ENCODE measurements around the gene KCNK10. TPM values are rescaled to one million over a fixed set of nuclear protein-coding genes. Genes with fewer than 3 reads are reported as not detected.

Gene KCNK10
- total and polyA plus RNA-seq, 10 of the 15 experiments (the other 5 are each of a cell fraction or from before 2014, with no cell fraction given), result 0.01 to 0.06 (median 0.02) TPM; not detected in 7

DNA sequence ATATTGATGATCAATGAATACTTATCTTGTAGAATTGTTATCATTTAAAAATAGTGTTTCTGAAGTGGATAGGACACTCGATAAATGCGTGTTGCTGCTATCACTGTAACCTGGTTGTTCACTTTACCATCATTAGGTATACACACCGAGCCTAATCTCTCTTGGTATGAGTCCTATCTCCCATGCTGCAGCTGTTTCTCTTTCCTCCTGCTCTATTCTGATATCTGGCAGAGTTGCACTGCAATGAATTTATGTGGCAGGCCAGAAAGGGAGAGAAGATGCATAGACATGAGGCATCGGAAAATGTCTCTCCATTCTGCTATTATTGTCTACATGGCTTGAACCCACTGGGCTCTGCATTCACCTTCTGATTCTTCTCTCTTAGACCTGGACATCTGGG, 26.7 kb downstream of the KCNK10 start:
- CTCF ChIA-PET, result no interaction called here
- ATAC-seq (no peak), DNase-seq (ENCODE audit: low read depth, low spot score) (no peak), FAIRE-seq (no peak)
- in situ Hi-C loops (cut with MboI) (no loop called here), intact Hi-C loops (cut with micrococcal nuclease; ENCODE audit: unreplicated experiment) (no loop called here)
- no peak for TF ChIP-seq SMARCA5 (IDR thresholded peaks at IDR 0.05)
- TF ChIP-seq, protein P1, sequence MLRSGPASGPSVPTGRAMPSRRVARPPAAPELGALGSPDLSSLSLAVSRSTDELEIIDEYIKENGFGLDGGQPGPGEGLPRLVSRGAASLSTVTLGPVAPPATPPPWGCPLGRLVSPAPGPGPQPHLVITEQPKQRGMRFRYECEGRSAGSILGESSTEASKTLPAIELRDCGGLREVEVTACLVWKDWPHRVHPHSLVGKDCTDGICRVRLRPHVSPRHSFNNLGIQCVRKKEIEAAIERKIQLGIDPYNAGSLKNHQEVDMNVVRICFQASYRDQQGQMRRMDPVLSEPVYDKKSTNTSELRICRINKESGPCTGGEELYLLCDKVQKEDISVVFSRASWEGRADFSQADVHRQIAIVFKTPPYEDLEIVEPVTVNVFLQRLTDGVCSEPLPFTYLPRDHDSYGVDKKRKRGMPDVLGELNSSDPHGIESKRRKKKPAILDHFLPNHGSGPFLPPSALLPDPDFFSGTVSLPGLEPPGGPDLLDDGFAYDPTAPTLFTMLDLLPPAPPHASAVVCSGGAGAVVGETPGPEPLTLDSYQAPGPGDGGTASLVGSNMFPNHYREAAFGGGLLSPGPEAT (IDR thresholded peaks at IDR 0.05; ENCODE audit: low read depth), result no peak
- no peak for TF ChIP-seq ZNF217 (IDR thresholded peaks at IDR 0.05)
- TF ChIP-seq, protein P2, sequence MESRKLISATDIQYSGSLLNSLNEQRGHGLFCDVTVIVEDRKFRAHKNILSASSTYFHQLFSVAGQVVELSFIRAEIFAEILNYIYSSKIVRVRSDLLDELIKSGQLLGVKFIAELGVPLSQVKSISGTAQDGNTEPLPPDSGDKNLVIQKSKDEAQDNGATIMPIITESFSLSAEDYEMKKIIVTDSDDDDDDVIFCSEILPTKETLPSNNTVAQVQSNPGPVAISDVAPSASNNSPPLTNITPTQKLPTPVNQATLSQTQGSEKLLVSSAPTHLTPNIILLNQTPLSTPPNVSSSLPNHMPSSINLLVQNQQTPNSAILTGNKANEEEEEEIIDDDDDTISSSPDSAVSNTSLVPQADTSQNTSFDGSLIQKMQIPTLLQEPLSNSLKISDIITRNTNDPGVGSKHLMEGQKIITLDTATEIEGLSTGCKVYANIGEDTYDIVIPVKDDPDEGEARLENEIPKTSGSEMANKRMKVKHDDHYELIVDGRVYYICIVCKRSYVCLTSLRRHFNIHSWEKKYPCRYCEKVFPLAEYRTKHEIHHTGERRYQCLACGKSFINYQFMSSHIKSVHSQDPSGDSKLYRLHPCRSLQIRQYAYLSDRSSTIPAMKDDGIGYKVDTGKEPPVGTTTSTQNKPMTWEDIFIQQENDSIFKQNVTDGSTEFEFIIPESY (IDR thresholded peaks at IDR 0.05), result no peak
- no peak for TF ChIP-seq SMC3 (IDR thresholded peaks at IDR 0.05; ENCODE audit: borderline replicate concordance, low read length)
- TF ChIP-seq, protein P3, sequence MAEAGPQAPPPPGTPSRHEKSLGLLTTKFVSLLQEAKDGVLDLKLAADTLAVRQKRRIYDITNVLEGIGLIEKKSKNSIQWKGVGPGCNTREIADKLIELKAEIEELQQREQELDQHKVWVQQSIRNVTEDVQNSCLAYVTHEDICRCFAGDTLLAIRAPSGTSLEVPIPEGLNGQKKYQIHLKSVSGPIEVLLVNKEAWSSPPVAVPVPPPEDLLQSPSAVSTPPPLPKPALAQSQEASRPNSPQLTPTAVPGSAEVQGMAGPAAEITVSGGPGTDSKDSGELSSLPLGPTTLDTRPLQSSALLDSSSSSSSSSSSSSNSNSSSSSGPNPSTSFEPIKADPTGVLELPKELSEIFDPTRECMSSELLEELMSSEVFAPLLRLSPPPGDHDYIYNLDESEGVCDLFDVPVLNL (IDR thresholded peaks at IDR 0.05; ENCODE audit: low read depth, low read length), result no peak
- TF ChIP-seq, protein P4, sequence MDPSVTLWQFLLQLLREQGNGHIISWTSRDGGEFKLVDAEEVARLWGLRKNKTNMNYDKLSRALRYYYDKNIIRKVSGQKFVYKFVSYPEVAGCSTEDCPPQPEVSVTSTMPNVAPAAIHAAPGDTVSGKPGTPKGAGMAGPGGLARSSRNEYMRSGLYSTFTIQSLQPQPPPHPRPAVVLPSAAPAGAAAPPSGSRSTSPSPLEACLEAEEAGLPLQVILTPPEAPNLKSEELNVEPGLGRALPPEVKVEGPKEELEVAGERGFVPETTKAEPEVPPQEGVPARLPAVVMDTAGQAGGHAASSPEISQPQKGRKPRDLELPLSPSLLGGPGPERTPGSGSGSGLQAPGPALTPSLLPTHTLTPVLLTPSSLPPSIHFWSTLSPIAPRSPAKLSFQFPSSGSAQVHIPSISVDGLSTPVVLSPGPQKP (IDR thresholded peaks at IDR 0.05; ENCODE audit: low read depth, low read length), result no peak
- TF ChIP-seq MXI1 (IDR thresholded peaks at IDR 0.05; ENCODE audit: low read depth, low read length), result no peak
- TF ChIP-seq FOXM1 (IDR thresholded peaks at IDR 0.05; ENCODE audit: low read depth, low read length), result no peak
- TF ChIP-seq CHD4 (IDR thresholded peaks at IDR 0.05), result no peak
- TF ChIP-seq SREBF1 (IDR thresholded peaks at IDR 0.05; ENCODE audit: low read length), result no peak
- TF ChIP-seq ETV6 (conservative IDR thresholded peaks at IDR 0.05 in 1 of 2, IDR thresholded peaks at IDR 0.05 in 1 of 2; ENCODE audit: borderline replicate concordance in 1 of 2, low read depth in 1 of 2), result no peak
- TF ChIP-seq HDAC6 (IDR thresholded peaks at IDR 0.05; ENCODE audit: unreplicated experiment), result no peak
- no peak for TF ChIP-seq POU2F2 (IDR thresholded peaks at IDR 0.05; ENCODE audit: borderline replicate concordance, low read depth, low read length)
- TF ChIP-seq ZNF384 (IDR thresholded peaks at IDR 0.05; ENCODE audit: borderline replicate concordance, low read depth, low read length), result no peak
- no peaks in the 10 kb centered on the region; a peak in 2 of 4 replicates for H3K27me3 ChIP-seq (replicated peaks in 1 of 2; ENCODE audit: control insufficient read depth in 2 of 2, insufficient read depth in 2 of 2, low read length in 1 of 2)
- no peaks in the 10 kb centered on the region for H4K20me1 ChIP-seq (ENCODE audit: control insufficient read depth, insufficient read depth)
- BruUV-seq (replicated peaks), result no TSS peak
- 36% methylated on average over 4 of the region's 4 CpGs for WGBS (ENCODE audit: insufficient coverage, insufficient replicate concordance, low lambda C conversion rate, missing lambda C conversion rate)
- H3K9me3 ChIP-seq (replicated peaks; ENCODE audit: control insufficient read depth, insufficient read depth, low read length), result no peaks in the 10 kb centered on the region
- no peaks in the 10 kb centered on the region for H3K36me3 ChIP-seq (ENCODE audit: control insufficient read depth in 2 of 2, insufficient read depth in 2 of 2, low read length in 1 of 2)
- POLR2A ChIA-PET, result no interaction called here
- RAD21 ChIA-PET (ENCODE audit: unreplicated experiment), result no interaction called here
- no peak overlapping the region for H3K27ac ChIP-seq (ENCODE audit: control insufficient read depth, insufficient read depth)
- H3K79me2 ChIP-seq (ENCODE audit: control insufficient read depth, insufficient read depth, low read length), result no peaks in the 10 kb centered on the region
- H2AFZ ChIP-seq (ENCODE audit: control insufficient read depth, low read depth, low read length), result no peak overlapping the region
- H3K4me3 ChIP-seq, result no peak overlapping the region
- no peak overlapping the region for H3K4me2 ChIP-seq (ENCODE audit: control insufficient read depth, insufficient read depth)
- no peak overlapping the region for H3K9ac ChIP-seq (ENCODE audit: control insufficient read depth, insufficient read depth, low read length)
- no peaks in the 10 kb centered on the region for H3K4me1 ChIP-seq (ENCODE audit: control insufficient read depth, insufficient read depth, low read length)
- SMC1A ChIA-PET (ENCODE audit: uncharacterized antibody, unreplicated experiment), result no interaction called here
